ENCODE measurements around the gene MYBPHL. TPM values are rescaled to one million over a fixed set of nuclear protein-coding genes. Genes with fewer than 3 reads are reported as not detected.

Gene MYBPHL
- total RNA-seq, 1 donor from 2014 or later: 0.60 TPM

GRCh38 chr1:109335091-109335490 is 28.3 kb upstream of the MYBPHL start:
- Mint-ChIP-seq H3K36me3 (peaks cover 54% of the 10 kb centered on the region), H3K27me3 (no peaks in the 10 kb centered on the region), H3K9me3 (peaks cover 4% of the 10 kb centered on the region), H3K4me3 (no peak overlapping the region), H3K4me1 (ENCODE audit: unreplicated experiment) (no peaks in the 10 kb centered on the region), H3K27ac (no peak overlapping the region)
- no peak for DNase-seq (ENCODE audit: extremely low spot score, unreplicated experiment)
- TF ChIP-seq, protein P1, sequence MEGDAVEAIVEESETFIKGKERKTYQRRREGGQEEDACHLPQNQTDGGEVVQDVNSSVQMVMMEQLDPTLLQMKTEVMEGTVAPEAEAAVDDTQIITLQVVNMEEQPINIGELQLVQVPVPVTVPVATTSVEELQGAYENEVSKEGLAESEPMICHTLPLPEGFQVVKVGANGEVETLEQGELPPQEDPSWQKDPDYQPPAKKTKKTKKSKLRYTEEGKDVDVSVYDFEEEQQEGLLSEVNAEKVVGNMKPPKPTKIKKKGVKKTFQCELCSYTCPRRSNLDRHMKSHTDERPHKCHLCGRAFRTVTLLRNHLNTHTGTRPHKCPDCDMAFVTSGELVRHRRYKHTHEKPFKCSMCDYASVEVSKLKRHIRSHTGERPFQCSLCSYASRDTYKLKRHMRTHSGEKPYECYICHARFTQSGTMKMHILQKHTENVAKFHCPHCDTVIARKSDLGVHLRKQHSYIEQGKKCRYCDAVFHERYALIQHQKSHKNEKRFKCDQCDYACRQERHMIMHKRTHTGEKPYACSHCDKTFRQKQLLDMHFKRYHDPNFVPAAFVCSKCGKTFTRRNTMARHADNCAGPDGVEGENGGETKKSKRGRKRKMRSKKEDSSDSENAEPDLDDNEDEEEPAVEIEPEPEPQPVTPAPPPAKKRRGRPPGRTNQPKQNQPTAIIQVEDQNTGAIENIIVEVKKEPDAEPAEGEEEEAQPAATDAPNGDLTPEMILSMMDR (conservative IDR thresholded peaks at IDR 0.05): no peak

GRCh38 chr1:109331113-109331512 is 24.3 kb upstream of the MYBPHL start:
- peaks cover 4% of the 10 kb centered on the region for H3K9me3 Mint-ChIP-seq
- TF ChIP-seq, protein P1 (conservative IDR thresholded peaks at IDR 0.05): no peak
- no peaks in the 10 kb centered on the region for H3K4me1 Mint-ChIP-seq (ENCODE audit: unreplicated experiment)
- no peaks in the 10 kb centered on the region for H3K27me3 Mint-ChIP-seq
- H3K36me3 Mint-ChIP-seq: peaks cover 54% of the 10 kb centered on the region
- no peak for DNase-seq (ENCODE audit: extremely low spot score, unreplicated experiment)
- no peak overlapping the region for H3K27ac Mint-ChIP-seq
- H3K4me3 Mint-ChIP-seq: no peak overlapping the region

GRCh38 chr1:109327285-109327684 is 20.5 kb upstream of the MYBPHL start:
- Mint-ChIP-seq H3K9me3 (peaks cover 4% of the 10 kb centered on the region), H3K4me1 (ENCODE audit: unreplicated experiment) (no peaks in the 10 kb centered on the region), H3K27me3 (no peaks in the 10 kb centered on the region), H3K36me3 (peaks cover 27% of the 10 kb centered on the region), H3K4me3 (no peak overlapping the region), H3K27ac (no peak overlapping the region)
- DNase-seq (ENCODE audit: extremely low spot score, unreplicated experiment): no peak
- TF ChIP-seq, protein P1 (conservative IDR thresholded peaks at IDR 0.05): no peak

GRCh38 chr1:109322974-109323373 is 16.2 kb upstream of the MYBPHL start:
- Mint-ChIP-seq H3K9me3 (no peaks in the 10 kb centered on the region), H3K27ac (no peak overlapping the region), H3K27me3 (no peaks in the 10 kb centered on the region), H3K4me3 (no peak overlapping the region), H3K4me1 (ENCODE audit: unreplicated experiment) (peaks cover 7% of the 10 kb centered on the region), H3K36me3 (peaks cover 30% of the 10 kb centered on the region)
- TF ChIP-seq, protein P1 (conservative IDR thresholded peaks at IDR 0.05): no peak
- DNase-seq (ENCODE audit: extremely low spot score, unreplicated experiment): no peak

DNA sequence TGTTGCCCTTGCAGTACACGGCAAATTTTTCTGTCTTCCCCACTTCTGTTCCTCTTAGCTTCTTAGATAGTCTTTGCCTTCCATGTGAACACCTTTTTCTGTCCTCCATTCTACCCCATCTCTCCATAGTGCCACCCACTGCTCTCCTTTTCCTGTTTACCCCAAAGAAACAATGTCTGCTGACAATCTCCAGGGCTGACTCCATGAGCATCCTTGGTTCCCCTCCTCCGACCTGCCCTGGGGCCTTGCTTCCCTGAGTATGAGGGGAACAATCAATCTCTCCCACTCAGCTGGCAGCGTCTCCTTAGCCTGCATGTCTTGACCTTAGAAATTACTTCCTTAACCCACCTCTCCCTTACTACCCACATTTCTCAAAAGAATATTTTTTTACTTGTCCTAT is 12.3 kb upstream of the MYBPHL start:
- no peaks in the 10 kb centered on the region for H3K27me3 Mint-ChIP-seq
- peaks cover 7% of the 10 kb centered on the region for H3K4me1 Mint-ChIP-seq (ENCODE audit: unreplicated experiment)
- H3K36me3 Mint-ChIP-seq: peaks cover 37% of the 10 kb centered on the region
- no peaks in the 10 kb centered on the region for H3K9me3 Mint-ChIP-seq
- DNase-seq (ENCODE audit: extremely low spot score, unreplicated experiment): no peak
- no peak overlapping the region for H3K4me3 Mint-ChIP-seq
- TF ChIP-seq, protein P1 (conservative IDR thresholded peaks at IDR 0.05): no peak
- H3K27ac Mint-ChIP-seq: no peak overlapping the region

DNA sequence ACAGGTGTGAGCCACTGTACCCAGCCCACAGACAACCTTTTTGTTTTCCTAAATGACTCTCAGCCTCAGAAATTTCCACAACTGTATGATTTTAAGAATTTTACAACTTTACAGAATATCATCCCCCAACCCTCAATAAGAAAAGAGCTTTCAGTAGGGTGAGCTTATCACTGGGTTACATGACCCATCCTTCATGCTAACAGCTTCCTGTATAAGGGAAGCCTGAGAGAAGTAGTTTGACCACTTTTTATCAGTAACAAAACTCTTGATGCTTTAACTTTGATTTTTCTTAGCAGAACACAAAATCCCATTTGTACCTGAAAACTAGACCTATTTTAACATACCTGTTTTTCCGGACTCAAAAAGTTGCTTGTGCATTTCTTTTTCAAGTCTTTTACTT is 9.7 kb upstream of the MYBPHL start:
- Mint-ChIP-seq H3K4me3 (no peak overlapping the region), H3K27me3 (no peaks in the 10 kb centered on the region), H3K36me3 (peaks cover 29% of the 10 kb centered on the region), H3K27ac (no peak overlapping the region), H3K4me1 (ENCODE audit: unreplicated experiment) (peaks cover 7% of the 10 kb centered on the region), H3K9me3 (no peaks in the 10 kb centered on the region)
- no peak for DNase-seq (ENCODE audit: extremely low spot score, unreplicated experiment)
- TF ChIP-seq, protein P1 (conservative IDR thresholded peaks at IDR 0.05): no peak

Data from type B pancreatic cell (in vitro differentiated cells).